Measurements from ENCODE around the gene GLS.

GLS gene

DNA sequence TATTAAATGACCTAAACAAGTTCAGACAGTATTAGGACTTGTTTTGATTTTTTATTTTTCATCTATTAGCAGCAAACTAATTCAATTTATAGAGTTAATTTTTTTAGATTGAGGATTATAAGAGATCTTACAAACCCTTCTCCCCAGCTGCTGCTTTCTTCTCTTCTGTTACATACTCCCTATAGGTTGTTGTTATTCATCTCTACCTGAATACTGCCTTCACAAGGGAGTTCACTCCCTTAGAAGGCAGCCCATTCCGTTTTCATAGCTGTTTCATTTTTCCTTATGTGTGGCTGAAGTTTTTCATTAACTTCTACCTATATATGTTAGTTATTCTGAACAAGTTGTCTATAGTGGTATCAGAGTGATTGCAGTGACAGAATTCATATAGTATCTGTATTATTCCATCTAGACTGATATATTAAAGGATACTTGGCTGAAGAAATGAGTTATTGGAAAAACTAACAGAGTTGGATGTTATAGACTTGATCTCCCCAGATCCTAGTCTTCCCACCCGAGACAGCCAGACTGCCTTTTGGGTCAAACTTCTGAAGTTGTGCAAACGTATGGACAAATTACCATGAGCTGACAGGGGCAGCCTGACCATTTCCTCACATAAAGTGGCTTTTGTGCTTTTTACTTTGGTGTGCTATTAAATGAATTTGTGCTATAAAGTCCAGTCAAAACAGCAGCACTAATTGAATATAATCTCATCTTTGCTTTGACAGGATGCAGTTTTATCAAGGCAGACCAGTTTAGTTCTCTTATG lies 8.7 kb downstream of the GLS start:
- no peaks in the 10 kb centered on the region for H3K9me3 ChIP-seq (ENCODE audit: control insufficient read depth in 1 of 2, low read length in 2 of 2)
- no peak overlapping the region for H3K27ac ChIP-seq (ENCODE audit: low read length)
- peaks cover 9 to 52% of the 10 kb centered on the region in 2 donors for H3K4me1 ChIP-seq (ENCODE audit: control insufficient read depth in 1 of 2, insufficient read depth in 2 of 2, low read length in 2 of 2)
- no peaks in the 10 kb centered on the region for H3K36me3 ChIP-seq (ENCODE audit: control insufficient read depth in 1 of 2, insufficient read depth in 2 of 2, low read length in 2 of 2)
- H3K27me3 ChIP-seq (ENCODE audit: low read depth, low read length), result no peaks in the 10 kb centered on the region
- no peak overlapping the region for H3K4me3 ChIP-seq (ENCODE audit: low read depth in 1 of 2, low read length in 2 of 2)

GRCh38 chr2:190891372-190891771 lies 10.8 kb downstream of the GLS start:
- Histone ChIP-seq H3K27ac (ENCODE audit: low read length) (no peak overlapping the region), H3K4me3 (ENCODE audit: low read depth in 1 of 2, low read length in 2 of 2) (no peak overlapping the region), H3K4me1 (ENCODE audit: control insufficient read depth in 1 of 2, insufficient read depth in 2 of 2, low read length in 2 of 2) (peaks cover 9 to 45% of the 10 kb centered on the region in 2 donors), H3K9me3 (ENCODE audit: control insufficient read depth in 1 of 2, low read length in 2 of 2) (no peaks in the 10 kb centered on the region), H3K36me3 (ENCODE audit: control insufficient read depth in 1 of 2, insufficient read depth in 2 of 2, low read length in 2 of 2) (peaks cover 7 to 8% of the 10 kb centered on the region in 2 donors), H3K27me3 (ENCODE audit: low read depth, low read length) (no peaks in the 10 kb centered on the region)

- Histone ChIP-seq H3K36me3 (ENCODE audit: control insufficient read depth in 1 of 2, insufficient read depth in 2 of 2, low read length in 2 of 2) (peaks cover 8 to 11% of the 10 kb centered on the region in 2 donors), H3K4me1 (ENCODE audit: control insufficient read depth in 1 of 2, insufficient read depth in 2 of 2, low read length in 2 of 2) (peaks cover 9 to 40% of the 10 kb centered on the region in 2 donors), H3K27me3 (ENCODE audit: low read depth, low read length) (no peaks in the 10 kb centered on the region), H3K27ac (ENCODE audit: low read length) (no peak overlapping the region), H3K4me3 (ENCODE audit: low read depth in 1 of 2, low read length in 2 of 2) (no peak overlapping the region), H3K9me3 (ENCODE audit: control insufficient read depth in 1 of 2, low read length in 2 of 2) (no peaks in the 10 kb centered on the region)
Observed at GRCh38 chr2:190891889-190892288, 11.3 kb downstream of the GLS start.

- peaks cover 8 to 11% of the 10 kb centered on the region in 2 donors for H3K36me3 ChIP-seq (ENCODE audit: control insufficient read depth in 1 of 2, insufficient read depth in 2 of 2, low read length in 2 of 2)
- no peaks in the 10 kb centered on the region for H3K27me3 ChIP-seq (ENCODE audit: low read depth, low read length)
- peaks cover 0 to 30% of the 10 kb centered on the region in 2 donors for H3K4me1 ChIP-seq (ENCODE audit: control insufficient read depth in 1 of 2, insufficient read depth in 2 of 2, low read length in 2 of 2)
- no peaks in the 10 kb centered on the region for H3K9me3 ChIP-seq (ENCODE audit: control insufficient read depth in 1 of 2, low read length in 2 of 2)
- H3K4me3 ChIP-seq (ENCODE audit: low read depth in 1 of 2, low read length in 2 of 2), result no peak overlapping the region
- no peak overlapping the region for H3K27ac ChIP-seq (ENCODE audit: low read length)
Observed at GRCh38 chr2:190893157-190893556, 12.5 kb downstream of the GLS start.

DNA sequence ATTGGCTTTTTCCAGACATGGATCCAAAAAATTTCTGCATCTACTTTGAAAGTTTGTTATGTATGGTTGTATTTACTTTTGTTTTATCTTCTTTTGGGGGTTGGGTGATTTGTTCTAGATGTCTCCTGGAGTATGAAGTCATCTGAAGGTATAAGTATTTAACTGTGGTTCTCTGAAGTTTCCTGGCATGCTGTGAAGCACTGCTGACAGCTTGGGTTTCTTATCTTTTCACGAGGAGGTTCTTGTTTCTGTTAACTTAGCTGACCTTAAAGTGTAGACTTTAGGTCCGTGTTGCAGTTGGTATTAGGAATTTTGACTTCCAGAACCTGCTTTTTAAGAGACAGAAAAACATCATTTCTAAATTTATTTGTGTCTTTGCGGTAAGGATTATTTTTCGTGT lies 15.9 kb downstream of the GLS start:
- Histone ChIP-seq H3K36me3 (ENCODE audit: control insufficient read depth in 1 of 2, insufficient read depth in 2 of 2, low read length in 2 of 2) (peaks cover 8 to 22% of the 10 kb centered on the region in 2 donors), H3K4me1 (ENCODE audit: control insufficient read depth in 1 of 2, insufficient read depth in 2 of 2, low read length in 2 of 2) (peaks cover 0 to 13% of the 10 kb centered on the region in 2 donors), H3K9me3 (ENCODE audit: control insufficient read depth in 1 of 2, low read length in 2 of 2) (no peaks in the 10 kb centered on the region), H3K4me3 (ENCODE audit: low read depth in 1 of 2, low read length in 2 of 2) (no peak overlapping the region), H3K27ac (ENCODE audit: low read length) (no peak overlapping the region), H3K27me3 (ENCODE audit: low read depth, low read length) (no peaks in the 10 kb centered on the region)

DNA sequence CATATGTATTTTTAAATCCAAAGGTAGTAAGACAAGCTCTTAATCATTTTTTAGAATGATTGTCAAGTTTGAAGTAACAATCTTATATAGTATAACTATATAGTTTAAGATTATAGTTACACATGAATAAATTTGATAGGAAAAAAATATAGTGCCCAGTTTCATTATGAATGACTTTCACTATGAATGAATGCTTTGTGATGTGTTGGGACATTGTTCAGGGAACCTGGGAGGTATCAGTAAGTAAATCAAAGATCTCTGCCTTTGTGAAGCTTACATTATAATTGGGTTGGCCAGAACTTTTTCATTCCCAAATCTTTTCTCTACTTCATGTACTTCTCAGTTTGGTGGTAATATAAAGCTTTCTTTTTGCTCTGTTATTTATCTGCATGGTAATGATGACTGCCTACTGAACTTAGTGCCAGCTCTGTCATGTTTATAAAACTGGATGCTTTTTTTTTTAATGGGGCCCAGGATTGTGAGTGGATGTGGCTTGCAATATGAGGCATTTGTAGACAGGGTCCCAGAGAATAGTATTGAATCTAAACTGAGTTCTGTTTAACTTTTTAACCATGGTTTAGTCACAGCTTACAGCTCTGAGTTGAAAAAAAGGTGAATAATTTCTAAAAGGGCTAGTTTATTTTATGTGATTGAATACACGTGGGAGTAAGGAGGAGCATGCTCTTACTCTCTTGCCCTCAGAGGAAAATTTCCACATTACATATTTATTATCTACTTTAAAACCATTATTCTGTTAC lies 23.3 kb downstream of the GLS start:
- H3K36me3 ChIP-seq (ENCODE audit: control insufficient read depth in 1 of 2, insufficient read depth in 2 of 2, low read length in 2 of 2), result peaks cover 24 to 26% of the 10 kb centered on the region in 2 donors
- H3K27ac ChIP-seq (ENCODE audit: low read length), result no peak overlapping the region
- H3K9me3 ChIP-seq (ENCODE audit: control insufficient read depth in 1 of 2, low read length in 2 of 2), result no peaks in the 10 kb centered on the region
- no peak overlapping the region for H3K4me3 ChIP-seq (ENCODE audit: low read depth in 1 of 2, low read length in 2 of 2)
- no peaks in the 10 kb centered on the region for H3K27me3 ChIP-seq (ENCODE audit: low read depth, low read length)
- peaks cover 0 to 7% of the 10 kb centered on the region in 2 donors for H3K4me1 ChIP-seq (ENCODE audit: control insufficient read depth in 1 of 2, insufficient read depth in 2 of 2, low read length in 2 of 2)

DNA sequence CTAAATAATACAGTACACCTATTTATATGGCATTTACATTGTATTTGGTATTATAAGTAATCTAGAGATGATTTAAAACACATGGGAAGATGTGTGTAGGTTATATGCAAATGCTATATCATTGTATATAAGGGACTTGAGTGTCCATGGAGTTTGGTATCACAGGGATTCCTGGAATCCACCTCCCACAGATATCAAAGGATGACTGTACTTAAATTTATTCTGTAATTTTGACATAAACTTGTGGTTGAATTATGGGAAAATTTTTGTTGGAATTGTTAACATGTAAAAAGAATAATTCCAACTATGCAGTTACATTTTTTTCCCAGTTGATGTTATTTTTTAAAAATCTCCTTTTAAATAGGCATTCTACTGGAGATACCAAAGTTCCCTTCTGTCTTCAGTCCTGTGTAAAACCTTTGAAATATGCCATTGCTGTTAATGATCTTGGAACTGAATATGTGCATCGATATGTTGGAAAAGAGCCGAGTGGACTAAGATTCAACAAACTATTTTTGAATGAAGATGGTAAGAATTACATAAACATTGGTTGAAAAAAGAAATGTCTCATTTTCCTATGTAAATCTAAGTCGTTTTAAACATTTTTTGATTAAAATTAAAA lies 24.1 kb downstream of the GLS start:
- Histone ChIP-seq H3K4me1 (ENCODE audit: control insufficient read depth in 1 of 2, insufficient read depth in 2 of 2, low read length in 2 of 2) (peaks cover 0 to 7% of the 10 kb centered on the region in 2 donors), H3K4me3 (ENCODE audit: low read depth in 1 of 2, low read length in 2 of 2) (no peak overlapping the region), H3K36me3 (ENCODE audit: control insufficient read depth in 1 of 2, insufficient read depth in 2 of 2, low read length in 2 of 2) (peaks cover 24 to 26% of the 10 kb centered on the region in 2 donors), H3K27me3 (ENCODE audit: low read depth, low read length) (no peaks in the 10 kb centered on the region), H3K9me3 (ENCODE audit: control insufficient read depth in 1 of 2, low read length in 2 of 2) (no peaks in the 10 kb centered on the region), H3K27ac (ENCODE audit: low read length) (no peak overlapping the region)

DNA sequence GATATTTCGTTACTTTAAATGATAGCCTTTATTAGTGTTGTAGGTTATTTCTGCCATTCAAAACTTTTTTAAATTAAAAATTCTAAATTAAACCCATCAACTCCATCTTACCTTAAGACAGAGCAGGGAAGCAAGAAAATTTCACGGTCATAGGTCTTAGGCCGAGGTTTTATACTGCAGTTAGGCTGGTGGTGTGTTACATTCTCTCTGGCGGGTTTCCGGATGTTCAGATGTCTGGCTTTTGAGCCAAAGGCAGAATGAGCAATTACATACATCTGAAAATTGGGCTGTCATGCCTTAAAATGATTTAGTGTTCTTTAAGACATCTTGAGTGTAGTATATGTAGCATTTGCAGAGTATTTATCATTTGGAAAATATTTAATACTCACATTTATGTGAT lies 27.9 kb downstream of the GLS start:
- Histone ChIP-seq H3K36me3 (ENCODE audit: control insufficient read depth in 1 of 2, insufficient read depth in 2 of 2, low read length in 2 of 2) (peaks cover 16 to 23% of the 10 kb centered on the region in 2 donors), H3K27ac (ENCODE audit: low read length) (no peak overlapping the region), H3K9me3 (ENCODE audit: control insufficient read depth in 1 of 2, low read length in 2 of 2) (no peaks in the 10 kb centered on the region), H3K27me3 (ENCODE audit: low read depth, low read length) (no peaks in the 10 kb centered on the region), H3K4me3 (ENCODE audit: low read depth in 1 of 2, low read length in 2 of 2) (no peak overlapping the region), H3K4me1 (ENCODE audit: control insufficient read depth in 1 of 2, insufficient read depth in 2 of 2, low read length in 2 of 2) (peaks cover 2 to 7% of the 10 kb centered on the region in 2 donors)

GRCh38 chr2:190909680-190910079 lies 29.1 kb downstream of the GLS start:
- H3K9me3 ChIP-seq (ENCODE audit: control insufficient read depth in 1 of 2, low read length in 2 of 2), result no peaks in the 10 kb centered on the region
- no peak overlapping the region for H3K4me3 ChIP-seq (ENCODE audit: low read depth in 1 of 2, low read length in 2 of 2)
- no peak overlapping the region for H3K27ac ChIP-seq (ENCODE audit: low read length)
- peaks cover 15 to 18% of the 10 kb centered on the region in 2 donors for H3K36me3 ChIP-seq (ENCODE audit: control insufficient read depth in 1 of 2, insufficient read depth in 2 of 2, low read length in 2 of 2)
- peaks cover 0 to 2% of the 10 kb centered on the region in 2 donors for H3K4me1 ChIP-seq (ENCODE audit: control insufficient read depth in 1 of 2, insufficient read depth in 2 of 2, low read length in 2 of 2)
- H3K27me3 ChIP-seq (ENCODE audit: low read depth, low read length), result no peaks in the 10 kb centered on the region

DNA sequence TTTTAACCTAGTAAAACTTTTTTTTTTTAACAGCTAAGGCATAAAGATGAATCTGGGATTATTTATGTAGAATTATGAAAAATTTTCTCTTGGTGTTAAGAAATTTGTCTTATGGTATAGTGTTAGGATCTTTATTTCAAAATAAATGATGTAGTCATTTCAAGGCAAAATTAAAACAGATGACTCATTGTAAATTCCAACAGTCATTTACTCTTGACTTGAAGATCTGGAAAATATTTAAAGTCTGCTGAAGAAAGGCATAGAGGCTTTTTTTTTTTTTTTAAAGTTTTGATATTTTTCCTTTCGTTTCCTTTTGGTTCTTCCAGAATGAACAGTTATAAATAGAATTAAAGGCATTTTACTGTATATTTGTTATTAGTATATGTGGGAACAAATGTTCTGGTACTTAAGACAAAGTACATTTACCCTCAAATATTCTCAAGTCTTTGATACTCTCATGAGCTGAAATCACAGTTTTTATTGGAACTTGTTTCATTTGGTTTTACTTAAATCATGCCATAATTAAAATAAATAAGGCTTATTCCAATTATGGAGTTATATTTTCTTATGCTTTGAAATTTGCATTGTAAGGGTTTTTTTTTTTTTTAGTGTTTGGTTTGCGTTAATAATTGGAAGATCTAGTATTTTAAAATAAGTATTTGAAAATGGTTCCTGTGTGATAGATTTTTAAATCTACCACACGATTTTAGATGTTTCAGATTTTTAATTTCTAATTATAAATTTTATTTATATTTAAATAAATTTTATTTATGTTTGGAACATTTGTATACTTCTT lies 29.9 kb downstream of the GLS start:
- Histone ChIP-seq H3K27me3 (ENCODE audit: low read depth, low read length) (no peaks in the 10 kb centered on the region), H3K9me3 (ENCODE audit: control insufficient read depth in 1 of 2, low read length in 2 of 2) (no peaks in the 10 kb centered on the region), H3K36me3 (ENCODE audit: control insufficient read depth in 1 of 2, insufficient read depth in 2 of 2, low read length in 2 of 2) (peaks cover 12 to 14% of the 10 kb centered on the region in 2 donors), H3K4me3 (ENCODE audit: low read depth in 1 of 2, low read length in 2 of 2) (no peak overlapping the region), H3K27ac (ENCODE audit: low read length) (no peak overlapping the region), H3K4me1 (ENCODE audit: control insufficient read depth in 1 of 2, insufficient read depth in 2 of 2, low read length in 2 of 2) (peaks cover 0 to 2% of the 10 kb centered on the region in 2 donors)

All from muscle layer of duodenum (tissue), 2 donors.